ENCODE data around the gene EIF4ENIF1. TPM values are rescaled to one million over a fixed set of nuclear protein-coding genes. Genes with fewer than 3 reads are reported as not detected.
"Not testable (repeated sequence)": the region's sequence is repeated elsewhere in the genome, so short reads cannot be mapped to it uniquely, and the experiment has no call there.

The EIF4ENIF1 gene
- total and polyA plus RNA-seq, 9 of the 15 experiments (the other 6 are each of a cell fraction or from before 2014, with no cell fraction given), result 2.5 to 24.9 (median 15.8) TPM

DNA sequence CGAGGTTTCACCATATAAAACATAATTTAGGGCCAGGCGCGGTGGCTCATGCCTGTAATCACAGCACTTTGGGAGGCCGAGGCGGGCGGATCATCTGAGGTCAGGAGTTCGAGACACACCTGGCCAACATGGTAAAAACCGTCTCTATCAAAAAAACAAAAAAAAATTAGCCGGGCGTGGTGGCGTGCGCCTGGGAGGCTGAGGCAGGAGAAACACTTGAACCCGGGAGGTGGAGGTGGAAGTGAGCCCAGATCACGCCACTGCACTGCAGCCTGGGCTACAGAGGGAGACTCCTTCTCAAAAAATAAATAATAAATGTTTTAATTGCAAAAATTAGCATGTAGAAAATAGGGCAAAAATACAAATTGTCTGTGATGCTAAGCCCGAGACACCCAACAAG lies 5.7 kb upstream of the EIF4ENIF1 start:
- Histone ChIP-seq H4K20me1 (replicated peaks; ENCODE audit: control insufficient read depth, insufficient read depth, low read length) (no peaks in the 10 kb centered on the region), H3K36me3 (ENCODE audit: control insufficient read depth, insufficient read depth, low read length) (peaks cover 6% of the 10 kb centered on the region; the same call in 2 of the 3 replicates), H3K27me3 (ENCODE audit: control insufficient read depth in 2 of 2, insufficient read depth in 2 of 2, low read length in 2 of 2) (no peaks in the 10 kb centered on the region), H3K4me1 (replicated peaks in 1 of 2; ENCODE audit: control insufficient read depth in 2 of 2, insufficient read depth in 2 of 2, low read length in 2 of 2) (peaks cover 20 to 23% of the 10 kb centered on the region in 2 experiments; a peak in 4 of 5 replicates), H3K9me1 (ENCODE audit: control insufficient read depth, insufficient read depth, low read length) (no peaks in the 10 kb centered on the region), H3K27ac (ENCODE audit: extremely low read depth, low read depth, low read length) (peak overlapping the region; percentile 70; the same call in 2 of the 3 replicates), H3K9me3 (replicated peaks; ENCODE audit: control insufficient read depth, insufficient read depth, low read depth, low read length) (no peaks in the 10 kb centered on the region), H3K9ac (ENCODE audit: insufficient read depth in 1 of 2, low read depth in 2 of 2, low read length in 2 of 2) (peak overlapping the region; percentile 66 to 82), H3K79me2 (ENCODE audit: control insufficient read depth, insufficient read depth, low read length) (peaks cover 32% of the 10 kb centered on the region), H3K4me2 (ENCODE audit: insufficient read depth, low read length) (peak overlapping the region; percentile 87), H2AFZ (ENCODE audit: low read depth, low read length) (0 out of 2 replicates have a peak overlapping the region, but pooled peaks have one; percentile 97), H3K4me3 (peak overlapping the region; percentile 90)
- ATAC-seq, result no peak
- intact Hi-C loops (cut with micrococcal nuclease) (no loop called here), in situ Hi-C loops (cut with MboI) (no loop called here)
- TF ChIP-seq MLX (CRISPR knock-in tag; conservative IDR thresholded peaks at IDR 0.05), result no peak
- 8% methylated on average over 13 of the region's 15 CpGs for WGBS (ENCODE audit: insufficient coverage, low coverage, missing lambda C conversion rate)
- peak in 1 of 4 experiments; percentile 16 for DNase-seq (ENCODE audit: extremely low read depth in 1 of 4, low spot score in 3 of 4)
- ChIA-PET CTCF (ENCODE audit: low intra/inter-chr PET ratio) (no interaction called here), POLR2A (interaction anchor here (0.6 kb wide), 1 partner anchor 447 kb away, joined by 3 read pairs; no protein-coding TSS in a partner anchor)
- BruUV-seq (replicated peaks), result no TSS peak
- no peak for FAIRE-seq

DNA sequence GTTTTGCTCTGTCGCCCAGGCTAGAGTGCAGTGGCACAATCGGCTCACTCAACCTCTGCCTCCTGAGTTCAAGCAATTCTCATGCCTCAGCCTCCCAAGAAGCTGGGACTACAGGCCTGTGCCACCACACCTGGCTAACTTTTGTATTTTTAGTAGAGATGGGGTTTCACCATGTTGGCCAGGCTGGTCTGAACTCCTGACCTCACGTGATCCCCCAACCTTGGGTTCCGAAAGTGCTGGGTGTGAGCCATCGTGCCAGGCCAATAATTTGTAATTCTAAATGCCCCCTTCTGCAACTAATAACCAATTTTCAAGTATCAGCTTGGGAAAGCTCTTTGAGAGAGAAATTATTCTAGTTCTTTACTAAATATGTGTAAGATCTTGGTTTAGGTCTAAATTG lies 3.7 kb upstream of the EIF4ENIF1 start:
- Histone ChIP-seq H3K27ac (ENCODE audit: extremely low read depth, low read depth, low read length) (peak overlapping the region; percentile 39; the same call in 1 of the 3 replicates), H3K4me1 (replicated peaks in 1 of 2; ENCODE audit: control insufficient read depth in 2 of 2, insufficient read depth in 2 of 2, low read length in 2 of 2) (peaks cover 26 to 30% of the 10 kb centered on the region in 2 experiments; a peak in 4 of 5 replicates), H3K79me2 (ENCODE audit: control insufficient read depth, insufficient read depth, low read length) (peaks cover 48% of the 10 kb centered on the region)
- 98% methylated on average over 5 of the region's 5 CpGs for WGBS (ENCODE audit: insufficient coverage, low coverage, missing lambda C conversion rate)
- CTCF ChIA-PET (ENCODE audit: low intra/inter-chr PET ratio); H3K9me3 ChIP-seq (replicated peaks; ENCODE audit: control insufficient read depth, insufficient read depth, low read depth, low read length); intact Hi-C loops (cut with micrococcal nuclease); H2AFZ ChIP-seq (ENCODE audit: low read depth, low read length); H3K9me1 ChIP-seq (ENCODE audit: control insufficient read depth, insufficient read depth, low read length); DNase-seq (ENCODE audit: extremely low read depth in 1 of 4, low spot score in 3 of 4); FAIRE-seq; H3K27me3 ChIP-seq (ENCODE audit: control insufficient read depth in 2 of 2, insufficient read depth in 2 of 2, low read length in 2 of 2); ATAC-seq; H3K9ac ChIP-seq (ENCODE audit: insufficient read depth in 1 of 2, low read depth in 2 of 2, low read length in 2 of 2); H3K4me3 ChIP-seq; in situ Hi-C loops (cut with MboI); H3K4me2 ChIP-seq (ENCODE audit: insufficient read depth, low read length); H4K20me1 ChIP-seq (replicated peaks; ENCODE audit: control insufficient read depth, insufficient read depth, low read length); BruUV-seq (replicated peaks); H3K36me3 ChIP-seq (ENCODE audit: control insufficient read depth, insufficient read depth, low read length): not testable (repeated sequence)
- POLR2A ChIA-PET, result interaction anchor here (1.0 to 1.3 kb wide), 2 partner anchors 15 to 37 kb away, joined by 3 read pairs; no protein-coding TSS in a partner anchor
